Measurements from ENCODE around the gene ORAI1. TPM values are rescaled to one million over a fixed set of nuclear protein-coding genes. Genes with fewer than 3 reads are reported as not detected.

ORAI1 gene
- total and polyA plus RNA-seq, 9 donors = 3.4 to 18.4 (median 12.3) TPM

GRCh38 chr12:121578230-121579189 is 47.8 kb upstream of the ORAI1 start:
- 6 to 16% (median 7%) methylated on average over 52 to 77 of the region's 77 CpGs for WGBS, 3 donors
- intact Hi-C loops (cut with DNase I) = loop anchor here in 1 of 4 donors (2.0 to 5.0 kb wide), 2 partner anchors 40 to 49 kb away; partner anchors contain the start of gene ORAI1
- peaks cover 13% of the 10 kb centered on the region for H3K4me1 ChIP-seq (ENCODE audit: insufficient read depth)
- DNase-seq = peak; percentile 55 to 70 (median 60)
- no peaks in the 10 kb centered on the region for H3K36me3 ChIP-seq
- peak overlapping the region; percentile 46 to 81 for H3K27ac ChIP-seq
- H3K9me3 ChIP-seq = no peaks in the 10 kb centered on the region
- no peak for TF ChIP-seq CTCF (IDR thresholded peaks at IDR 0.05)
- no peak for TF ChIP-seq POLR2A (IDR thresholded peaks at IDR 0.05)
- no peak for TF ChIP-seq EP300 (IDR thresholded peaks at IDR 0.05)
- H3K4me3 ChIP-seq = peak overlapping the region; percentile 43
- H3K27me3 ChIP-seq = no peaks in the 10 kb centered on the region

- DNase-seq = peak; percentile 34 to 64 (median 60)
- no peaks in the 10 kb centered on the region for H3K9me3 ChIP-seq
- H3K4me1 ChIP-seq (ENCODE audit: insufficient read depth) = peaks cover 13% of the 10 kb centered on the region
- TF ChIP-seq EP300 (IDR thresholded peaks at IDR 0.05) = no peak
- TF ChIP-seq POLR2A (IDR thresholded peaks at IDR 0.05) = no peak
- no peak for TF ChIP-seq CTCF (IDR thresholded peaks at IDR 0.05)
- H3K27me3 ChIP-seq = no peaks in the 10 kb centered on the region
- H3K36me3 ChIP-seq = no peaks in the 10 kb centered on the region
- peak overlapping the region; percentile 43 for H3K4me3 ChIP-seq
- WGBS, 3 donors = 0% methylated on average over 34 to 53 of the region's 53 CpGs
- peak overlapping the region; percentile 40 to 81 for H3K27ac ChIP-seq
- intact Hi-C loops (cut with DNase I) = loop anchor here in 1 of 4 donors (2.0 to 5.0 kb wide), 2 partner anchors 40 to 48 kb away; partner anchors contain the start of gene ORAI1
Observed at GRCh38 chr12:121579190-121579791, 47.0 kb upstream of the ORAI1 start.

DNA sequence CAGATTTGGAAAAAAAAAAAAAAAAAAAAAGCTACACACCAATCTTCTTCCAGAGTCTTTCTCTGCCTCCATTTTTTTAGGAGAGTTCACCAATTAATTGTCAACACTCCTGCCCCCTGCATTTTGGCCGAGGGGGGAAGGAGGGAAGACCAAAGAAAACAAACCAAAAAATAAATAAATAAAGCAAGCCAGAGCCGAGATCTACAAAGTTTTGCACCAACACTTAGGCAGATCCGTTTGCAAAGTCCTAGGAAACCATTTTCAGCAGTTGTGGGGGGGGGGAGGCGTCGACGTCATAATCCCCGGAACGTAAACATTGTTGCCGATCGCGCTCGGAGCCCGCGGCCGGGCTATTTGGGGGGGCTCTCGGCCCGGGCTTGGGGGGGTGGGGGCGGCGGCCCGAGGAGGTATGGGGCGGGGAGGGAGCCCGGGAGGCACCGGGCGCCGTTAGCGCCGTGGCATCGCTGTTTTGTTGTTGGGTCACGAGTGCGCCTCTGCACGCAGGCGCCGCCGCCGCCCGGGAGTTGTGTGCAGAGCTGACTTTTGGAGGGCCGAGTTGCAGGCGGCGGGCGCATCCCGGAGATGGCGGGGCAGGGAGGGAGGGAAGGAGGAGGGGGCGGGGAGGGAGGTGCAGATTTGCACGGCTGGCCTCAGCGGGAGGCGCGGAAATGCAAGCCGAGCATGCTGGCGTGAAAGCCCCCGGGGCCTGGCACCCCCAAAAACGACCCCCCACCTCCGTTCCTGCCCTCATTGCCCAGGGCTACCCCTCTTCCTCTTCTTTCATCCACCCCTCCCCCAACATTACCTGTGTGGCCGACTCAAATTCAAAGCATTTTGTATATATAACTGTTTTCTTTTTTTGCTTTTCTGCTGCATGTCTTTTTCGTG is 46.1 kb upstream of the ORAI1 start:
- 0 to 1% (median 1%) methylated on average over 35 to 54 of the region's 54 CpGs for WGBS, 3 donors
- Histone ChIP-seq H3K4me3 (peak overlapping the region; percentile 43), H3K27ac (peak overlapping the region; percentile 56 to 84), H3K4me1 (ENCODE audit: insufficient read depth) (peaks cover 13% of the 10 kb centered on the region), H3K9me3 (no peaks in the 10 kb centered on the region), H3K36me3 (no peaks in the 10 kb centered on the region), H3K27me3 (no peaks in the 10 kb centered on the region)
- intact Hi-C loops (cut with DNase I) = loop anchor here in 1 of 4 donors (2.0 to 5.0 kb wide), 2 partner anchors 41 to 47 kb away; partner anchors contain the start of gene ORAI1
- peak; percentile 65 to 81 (median 76) for DNase-seq
- TF ChIP-seq EP300 (IDR thresholded peaks at IDR 0.05) (no peak), CTCF (IDR thresholded peaks at IDR 0.05) (no peak), POLR2A (IDR thresholded peaks at IDR 0.05) (no peak)

Measured in ovary (tissue), 9 donors.